Transverse colon (tissue), 4 donors: Measurements from ENCODE around the gene RAB5B. TPM values are rescaled to one million over a fixed set of nuclear protein-coding genes. Genes with fewer than 3 reads are reported as not detected.
A peak's percentile ranks its signal among the peaks of the same experiment; 100 is the strongest.

Experiments
- DNase-seq: peaks from one replicate; pipeline ENCODE4 v3.0.0-alpha.2; 2019
- H3K27ac ChIP-seq, 4 donors: fragments of 200-600 bp; sonication (generic); 2 replicates each; pipeline ENCODE4 v1.5.1; 2016 to 2018; ENCODE audit warnings: inconsistent platforms in 4 of 4
- H3K27me3 ChIP-seq: fragments of 200-600 bp; sonication (generic); 2 replicates; pipeline ENCODE4 v1.5.1; 2017; ENCODE audit warnings: inconsistent platforms
- H3K36me3 ChIP-seq, 4 donors: fragments of 200-600 bp; sonication (generic); 2 replicates each; pipeline ENCODE4 v1.5.1; 2017 to 2019; ENCODE audit warnings: inconsistent platforms in 4 of 4
- H3K4me1 ChIP-seq, 4 donors: fragments of 200-600 bp; sonication (generic); 2 replicates each; pipeline ENCODE4 v1.5.1; 2017 to 2020; ENCODE audit warnings: inconsistent platforms in 4 of 4
- H3K4me3 ChIP-seq, 4 donors: fragments of 200-600 bp; sonication (generic); 1 replicate in 1 of 4; 2 replicates in 3 of 4; pipeline versions ENCODE4 v1.5.1 to v1.6.1; 2017 to 2019; ENCODE audit warnings: inconsistent platforms in 4 of 4
- H3K9me3 ChIP-seq, 2 donors: fragments of 200-600 bp; sonication (generic); 2 replicates each; pipeline ENCODE4 v1.5.1; 2017 to 2019; ENCODE audit warnings: inconsistent platforms in 2 of 2
- EP300 ChIP-seq: sonication (generic); formaldehyde crosslinking; IDR thresholded peaks from one replicate; pipeline ENCODE4 v1.6.1; 2017; ENCODE audit warnings: antibody characterized with exemption, low read depth
- POLR2A ChIP-seq: fragments of 450-650 bp; IDR thresholded peaks from one replicate; pipeline ENCODE4 v1.6.1; 2016; ENCODE audit warnings: antibody characterized with exemption, mild to moderate bottlenecking, moderate library complexity
- POLR2AphosphoS5 ChIP-seq, 3 donors: sonication (generic); formaldehyde crosslinking; IDR thresholded peaks; one replicate each; pipeline ENCODE4 v1.6.1; 2016; ENCODE audit warnings: antibody characterized with exemption in 3 of 3
- WGBS, 2 donors: methylation state at CpG; one replicate each; pipeline ENCODE4 v1.1.5; 2018; ENCODE audit warnings: low coverage in 1 of 2; 5-methylcytosine and 5-hydroxymethylcytosine counted together
- in situ Hi-C, 4 donors: fragments of 200-750 bp; cut with MboI; loops; one replicate each; pipeline versions ENCODE4 v1.15.0 to v1.15.1; 2017; ENCODE audit warnings: low sequenced_read_pairs in 3 of 4, low pct_ligation_motif_present in 1 of 4, low pct_unique_long_range_greater_than_20kb in 1 of 4
- intact Hi-C: fragments of 100-400 bp; cut with DNase I; formaldehyde crosslinking; loops from one replicate; pipeline ENCODE4 v1.15.1; 2023; ENCODE audit warnings: low total_unique reads
- total RNA-seq, 4 donors: library from RNA; depleted of rRNA; stranded (reverse); fragments of >200 nt; gene quantifications; one replicate each; pipeline ENCODE4 v1.1.0, GENCODE V29; 2016
- TF ChIP-seq, protein P1 (sequence below), 5 experiments: fragments of 200-600 bp in 3 of 5; fragments of 450-650 bp in 2 of 5; sonication (generic) in 3 of 5; IDR thresholded peaks; 1 replicate in 2 of 5; 2 replicates in 3 of 5; pipeline ENCODE4 v1.5.1; 2016 to 2017; ENCODE audit warnings: antibody characterized with exemption in 5 of 5, inconsistent platforms in 3 of 5, mild to moderate bottlenecking in 2 of 5, moderate library complexity in 1 of 5

RAB5B gene
- total RNA-seq, 4 donors from 2014 or later: 66.3 to 97.5 (median 88.4) TPM

DNA sequence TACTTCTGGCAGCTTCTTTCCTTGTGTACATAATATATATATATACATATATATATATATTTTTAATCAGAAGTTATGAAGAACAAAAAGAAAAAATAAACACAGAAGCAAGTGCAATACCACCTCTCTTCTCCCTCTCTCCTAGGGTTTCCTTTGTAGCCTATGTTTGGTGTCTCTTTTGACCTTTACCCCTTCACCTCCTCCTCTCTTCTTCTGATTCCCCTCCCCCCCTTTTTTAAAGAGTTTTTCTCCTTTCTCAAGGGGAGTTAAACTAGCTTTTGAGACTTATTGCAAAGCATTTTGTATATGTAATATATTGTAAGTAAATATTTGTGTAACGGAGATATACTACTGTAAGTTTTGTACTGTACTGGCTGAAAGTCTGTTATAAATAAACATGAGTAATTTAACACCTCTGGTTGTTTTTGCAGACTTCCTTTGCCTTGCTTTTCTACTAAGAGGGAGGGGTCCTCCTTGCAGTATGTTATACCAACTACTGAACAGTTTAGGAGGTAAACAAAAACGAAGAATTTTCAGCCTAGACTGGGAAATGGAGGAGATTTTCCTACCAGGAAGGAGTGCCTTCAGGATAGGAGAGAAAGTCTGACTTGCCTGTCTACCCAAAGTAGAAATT lies 64.3 kb downstream of the RAB5B start:
- intact Hi-C loops: no loop called here
- WGBS, 2 donors: 42 to 52% methylated on average over 2 of the region's 2 CpGs
- no peaks in the 10 kb centered on the region for H3K9me3 ChIP-seq
- H3K36me3 ChIP-seq: no peaks in the 10 kb centered on the region
- H3K4me3 ChIP-seq: no peak overlapping the region
- TF ChIP-seq, protein P1, sequence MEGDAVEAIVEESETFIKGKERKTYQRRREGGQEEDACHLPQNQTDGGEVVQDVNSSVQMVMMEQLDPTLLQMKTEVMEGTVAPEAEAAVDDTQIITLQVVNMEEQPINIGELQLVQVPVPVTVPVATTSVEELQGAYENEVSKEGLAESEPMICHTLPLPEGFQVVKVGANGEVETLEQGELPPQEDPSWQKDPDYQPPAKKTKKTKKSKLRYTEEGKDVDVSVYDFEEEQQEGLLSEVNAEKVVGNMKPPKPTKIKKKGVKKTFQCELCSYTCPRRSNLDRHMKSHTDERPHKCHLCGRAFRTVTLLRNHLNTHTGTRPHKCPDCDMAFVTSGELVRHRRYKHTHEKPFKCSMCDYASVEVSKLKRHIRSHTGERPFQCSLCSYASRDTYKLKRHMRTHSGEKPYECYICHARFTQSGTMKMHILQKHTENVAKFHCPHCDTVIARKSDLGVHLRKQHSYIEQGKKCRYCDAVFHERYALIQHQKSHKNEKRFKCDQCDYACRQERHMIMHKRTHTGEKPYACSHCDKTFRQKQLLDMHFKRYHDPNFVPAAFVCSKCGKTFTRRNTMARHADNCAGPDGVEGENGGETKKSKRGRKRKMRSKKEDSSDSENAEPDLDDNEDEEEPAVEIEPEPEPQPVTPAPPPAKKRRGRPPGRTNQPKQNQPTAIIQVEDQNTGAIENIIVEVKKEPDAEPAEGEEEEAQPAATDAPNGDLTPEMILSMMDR (IDR thresholded peaks at IDR 0.05): no peak
- TF ChIP-seq POLR2AphosphoS5 (IDR thresholded peaks at IDR 0.05) (no peak), POLR2A (no peak), EP300 (no peak)
- DNase-seq: no peak
- H3K27ac ChIP-seq: no peak overlapping the region
- H3K4me1 ChIP-seq: peaks cover 5 to 15% (median 13%) of the 10 kb centered on the region in 4 donors
- no peaks in the 10 kb centered on the region for H3K27me3 ChIP-seq
- in situ Hi-C loops: no loop called here

DNA sequence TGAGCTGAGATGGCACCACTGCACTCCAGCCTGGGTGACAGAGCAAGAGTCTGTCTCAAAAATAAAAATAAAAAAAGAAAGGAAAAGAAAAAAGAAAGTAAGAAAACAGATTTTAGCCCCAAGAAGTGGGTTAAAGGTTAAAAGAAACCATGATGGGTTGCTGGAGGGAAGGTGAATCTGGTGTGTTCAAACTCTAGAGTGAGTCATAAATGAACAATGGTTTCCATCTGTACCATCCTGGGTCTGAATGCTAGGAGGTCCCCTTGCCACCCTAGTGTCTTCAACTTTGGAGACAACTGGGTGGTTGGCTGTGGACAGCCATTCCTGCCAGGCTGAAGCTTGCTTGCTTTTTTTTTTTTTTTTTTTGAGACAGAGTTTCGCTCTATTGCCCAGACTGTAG lies 66.3 kb downstream of the RAB5B start:
- 100% methylated on average over 1 of the region's 1 CpG; no CpG with 5 or more reads in 1 of the 2 donors for WGBS, 2 donors
- in situ Hi-C loops: loop anchor here in 2 of 4 donors (10.0 kb wide), 2 partner anchors 45 to 75 kb away; partner anchors contain the start of genes RPL41 (in 1 of the 2), SUOX (in 1 of the 2) and ZC3H10 (in 1 of the 2)
- TF ChIP-seq, protein P1 (IDR thresholded peaks at IDR 0.05): no peak
- no peak for TF ChIP-seq POLR2AphosphoS5 (IDR thresholded peaks at IDR 0.05)
- no peak for TF ChIP-seq EP300
- TF ChIP-seq POLR2A: no peak

DNA sequence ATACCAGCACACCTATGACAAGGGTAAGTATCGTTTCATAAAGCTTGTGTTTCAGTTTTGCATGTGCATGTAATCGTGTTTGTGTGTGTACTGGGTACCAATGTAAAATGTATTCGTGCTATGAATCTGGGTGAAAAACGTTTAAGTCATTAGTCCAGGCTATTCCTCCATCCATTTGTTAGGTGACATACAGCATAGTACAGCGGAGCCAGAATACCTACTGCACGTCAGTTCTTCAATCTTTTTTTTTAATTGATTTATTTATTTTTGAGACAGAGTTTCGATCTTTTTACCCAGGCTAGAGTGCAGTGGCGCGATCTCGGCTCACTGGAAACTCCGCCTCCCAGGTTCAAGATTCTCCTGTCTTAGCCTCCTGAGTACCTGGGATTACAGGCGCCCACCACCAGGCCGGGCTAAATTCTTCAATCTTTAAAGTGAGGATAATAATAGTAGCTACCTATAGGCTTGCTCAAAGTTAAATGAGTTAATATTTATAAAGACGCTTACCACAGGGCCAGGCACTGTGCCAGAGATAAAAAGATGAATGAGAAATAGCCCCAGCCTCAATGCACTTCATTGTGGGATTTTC lies 67.2 kb downstream of the RAB5B start:
- peaks cover 0 to 21% (median 9%) of the 10 kb centered on the region in 4 donors for H3K36me3 ChIP-seq
- no peak for DNase-seq
- H3K27me3 ChIP-seq: no peaks in the 10 kb centered on the region
- intact Hi-C loops (loop anchor here (5.0 kb wide), 1 partner anchor 34 kb away; no protein-coding TSS in a partner anchor), in situ Hi-C loops (loop anchor here in 2 of 4 donors (10.0 kb wide), 2 partner anchors 46 to 74 kb away; partner anchors contain the start of genes RPL41 (in 1 of the 2), SUOX (in 1 of the 2) and ZC3H10 (in 1 of the 2))
- 66 to 72% methylated on average over 14 of the region's 14 CpGs for WGBS, 2 donors
- H3K27ac ChIP-seq: peak overlapping the region; percentile 90 to 93 (median 90)
- H3K4me3 ChIP-seq: peak overlapping the region in 3 of 4 donors; percentile 61 to 80 (median 76)
- TF ChIP-seq, protein P1 (IDR thresholded peaks at IDR 0.05): peak in 1 of 5 experiments; percentile 49
- no peak for TF ChIP-seq POLR2A
- H3K9me3 ChIP-seq: no peaks in the 10 kb centered on the region
- H3K4me1 ChIP-seq: peaks cover 11 to 23% (median 20%) of the 10 kb centered on the region in 4 donors

More for the DNA sequence above, 66.3 kb downstream of the RAB5B start:
- H3K4me3 ChIP-seq: no peak overlapping the region
- H3K27ac ChIP-seq: no peak overlapping the region
- H3K27me3 ChIP-seq: no peaks in the 10 kb centered on the region
- no peaks in the 10 kb centered on the region for H3K9me3 ChIP-seq
- H3K4me1 ChIP-seq: peaks cover 11 to 23% (median 20%) of the 10 kb centered on the region in 4 donors
- intact Hi-C loops: loop anchor here (5.0 kb wide), 1 partner anchor 33 kb away; no protein-coding TSS in a partner anchor
- peaks cover 0 to 20% (median 9%) of the 10 kb centered on the region in 4 donors for H3K36me3 ChIP-seq
- no peak for DNase-seq
